PC-3 (cell line): ENCODE results near the gene CMTM8. TPM values are rescaled to one million over a fixed set of nuclear protein-coding genes. Genes with fewer than 3 reads are reported as not detected.

Experiments used
- ATAC-seq: fragments of 200-7000 bp; cut with Tn5 transposase; 2 replicates; pipeline ENCODE4 v1.9.1; 2020; ENCODE audit warnings: mild to moderate bottlenecking, moderate library complexity
- BruUV-seq: library from RNA; stranded (reverse); fragments of 400-500 nt; replicated peaks from 2 replicates; lab custom pipeline; 2021; lab: Mats Ljungman, UMichigan
- CTCF ChIA-PET: fragments of 300-600 bp; sonication (Branson Sonifier 250); formaldehyde crosslinking; loops from one replicate; lab custom pipeline; 2022; ENCODE audit warnings: antibody characterized with exemption; lab: Charles Lee
- POLR2A ChIA-PET: fragments of 300-600 bp; sonication (Branson Sonifier 250); formaldehyde crosslinking; loops from one replicate; lab custom pipeline; 2022; ENCODE audit warnings: antibody characterized with exemption; ENCODE audit not compliant: unreplicated experiment; lab: Charles Lee
- DNase-seq: peaks from one replicate; pipeline ENCODE4 v3.0.0-alpha.2; 2015
- H2AFZ ChIP-seq: fragments of 300-600 bp; sonication (generic); 2 replicates; pipeline ENCODE4 v1.6.0; 2016; ENCODE audit warnings: antibody characterized with exemption, low read length
- H3F3A ChIP-seq: fragments of 300-600 bp; sonication (generic); one replicate; pipeline ENCODE4 v1.6.0; 2017; ENCODE audit warnings: antibody characterized with exemption, low read length, control low read depth, mild to moderate bottlenecking; ENCODE audit not compliant: unreplicated experiment
- H3K27ac ChIP-seq: fragments of 300-600 bp; sonication (generic); 2 replicates; pipeline ENCODE4 v1.5.1; 2016; ENCODE audit warnings: mild to moderate bottlenecking, low read length
- H3K27me3 ChIP-seq: fragments of 300-600 bp; sonication (generic); 2 replicates; pipeline ENCODE4 v1.6.1; 2016; ENCODE audit warnings: low read length, mixed read lengths
- H3K36me3 ChIP-seq: fragments of 300-600 bp; sonication (generic); 2 replicates; pipeline ENCODE4 v1.6.1; 2016; ENCODE audit warnings: low read depth, mixed run types, low read length, mixed read lengths
- H3K4me1 ChIP-seq: fragments of 300-600 bp; sonication (generic); 2 replicates; pipeline ENCODE4 v1.5.1; 2016; ENCODE audit warnings: low read length; ENCODE audit not compliant: insufficient read depth
- H3K4me2 ChIP-seq: fragments of 300-600 bp; sonication (generic); 2 replicates; pipeline ENCODE4 v1.6.0; 2016; ENCODE audit warnings: low read length
- H3K4me3 ChIP-seq: fragments of 300-600 bp; sonication (generic); 2 replicates; pipeline ENCODE4 v1.5.1; 2016; ENCODE audit warnings: mild to moderate bottlenecking, low read length, mixed read lengths
- H3K79me2 ChIP-seq: fragments of 300-600 bp; sonication (generic); 2 replicates; pipeline ENCODE4 v1.6.1; 2017; ENCODE audit warnings: low read length, mixed read lengths
- H3K9ac ChIP-seq: fragments of 300-600 bp; sonication (generic); 2 replicates; pipeline ENCODE4 v1.6.0; 2016; ENCODE audit warnings: mild to moderate bottlenecking, low read length
- H3K9me2 ChIP-seq: fragments of 300-600 bp; sonication (generic); replicated peaks from 2 replicates; pipeline ENCODE4 v1.6.1; 2016; ENCODE audit warnings: mixed run types, low read length, mixed read lengths
- H3K9me3 ChIP-seq: fragments of 300-600 bp; sonication (generic); 2 replicates; pipeline ENCODE4 v1.6.1; 2016; ENCODE audit warnings: low read length, mixed read lengths
- H4K20me1 ChIP-seq: fragments of 300-600 bp; sonication (generic); 2 replicates; pipeline ENCODE4 v1.6.1; 2016; ENCODE audit warnings: low read length, mixed read lengths
- CTCF ChIP-seq: fragments of 300-600 bp; sonication (generic); conservative IDR thresholded peaks from 2 replicates; pipeline ENCODE4 v1.5.1; 2017; ENCODE audit warnings: antibody characterized with exemption, low read depth, mild to moderate bottlenecking, low read length
- EZH2 ChIP-seq: fragments of 300-600 bp; sonication (generic); IDR thresholded peaks from one replicate; pipeline ENCODE4 v1.6.1; 2017; ENCODE audit warnings: antibody characterized with exemption, mild to moderate bottlenecking, low read length; ENCODE audit not compliant: unreplicated experiment
- EZH2phosphoT487 ChIP-seq: fragments of 300-600 bp; sonication (generic); IDR thresholded peaks from 2 replicates; pipeline ENCODE4 v1.6.1; 2018; ENCODE audit warnings: mild to moderate bottlenecking, antibody characterized with exemption, low read length, borderline replicate concordance
- intact Hi-C: fragments of 100-400 bp; cut with micrococcal nuclease; formaldehyde crosslinking; loops from 2 replicates; pipeline ENCODE4 v1.9.0; 2023
- total RNA-seq: library from RNA; depleted of rRNA; stranded (reverse); fragments of >200 nt; gene quantifications from 2 replicates; pipeline ENCODE4 v1.2.3, GENCODE V29; 2014

The CMTM8 gene
- total RNA-seq, 1 experiment from 2014 or later, result 5.2 TPM

- Histone ChIP-seq H3K36me3 (no peaks in the 10 kb centered on the region), H3K79me2 (peaks cover 26% of the 10 kb centered on the region), H3K4me2 (no peak overlapping the region), H3K4me3 (no peak overlapping the region), H3K27me3 (no peaks in the 10 kb centered on the region), H2AFZ (no peak overlapping the region), H3K27ac (no peak overlapping the region), H3K4me1 (peaks cover 27% of the 10 kb centered on the region), H3K9ac (no peak overlapping the region), H3F3A (no peaks in the 10 kb centered on the region), H3K9me2 (no peaks in the 10 kb centered on the region), H3K9me3 (0 out of 2 replicates have a peak, but pooled peaks cover 4% of the 10 kb centered on the region), H4K20me1 (no peaks in the 10 kb centered on the region)
- TF ChIP-seq EZH2phosphoT487, result no peak
- TF ChIP-seq EZH2, result no peak
- TF ChIP-seq CTCF, result no peak
- no peak for DNase-seq
- intact Hi-C loops, result no loop called here
- POLR2A ChIA-PET, result no interaction called here
- ATAC-seq, result no peak
- CTCF ChIA-PET, result no interaction called here
- no TSS peak for BruUV-seq
These were observed 2.6 kb downstream of the CMTM8 start for GRCh38 chr3:32241100-32241499.

GRCh38 chr3:32243519-32243918, 5.0 kb downstream of the CMTM8 start:
- BruUV-seq, result no TSS peak
- no peaks in the 10 kb centered on the region for H3F3A ChIP-seq
- H3K9ac ChIP-seq, result no peak overlapping the region
- H3K79me2 ChIP-seq, result peaks cover 30% of the 10 kb centered on the region
- H2AFZ ChIP-seq, result no peak overlapping the region
- H3K27me3 ChIP-seq, result no peaks in the 10 kb centered on the region
- no peaks in the 10 kb centered on the region for H3K36me3 ChIP-seq
- DNase-seq (no peak), ATAC-seq (no peak)
- POLR2A ChIA-PET, result no interaction called here
- intact Hi-C loops, result no loop called here
- H3K4me1 ChIP-seq, result peaks cover 31% of the 10 kb centered on the region
- no peak overlapping the region for H3K27ac ChIP-seq
- no peak overlapping the region for H3K4me2 ChIP-seq
- H3K4me3 ChIP-seq, result no peak overlapping the region
- no peaks in the 10 kb centered on the region for H3K9me2 ChIP-seq
- no peak for TF ChIP-seq EZH2phosphoT487
- no peak for TF ChIP-seq EZH2
- no peak for TF ChIP-seq CTCF
- CTCF ChIA-PET, result no interaction called here
- H4K20me1 ChIP-seq, result no peaks in the 10 kb centered on the region
- no peaks in the 10 kb centered on the region for H3K9me3 ChIP-seq

GRCh38 chr3:32245200-32245599, 6.7 kb downstream of the CMTM8 start:
- Histone ChIP-seq H3K4me3 (no peak overlapping the region), H3K4me2 (no peak overlapping the region), H3F3A (peaks cover 6% of the 10 kb centered on the region), H2AFZ (no peak overlapping the region), H3K9ac (no peak overlapping the region), H3K27ac (no peak overlapping the region), H3K36me3 (no peaks in the 10 kb centered on the region), H4K20me1 (no peaks in the 10 kb centered on the region), H3K9me3 (no peaks in the 10 kb centered on the region), H3K79me2 (peaks cover 22% of the 10 kb centered on the region), H3K4me1 (peaks cover 37% of the 10 kb centered on the region), H3K27me3 (no peaks in the 10 kb centered on the region), H3K9me2 (no peaks in the 10 kb centered on the region)
- intact Hi-C loops, result no loop called here
- CTCF ChIA-PET, result no interaction called here
- TF ChIP-seq CTCF (no peak), EZH2 (no peak), EZH2phosphoT487 (no peak)
- BruUV-seq, result no TSS peak
- DNase-seq (no peak), ATAC-seq (no peak)
- POLR2A ChIA-PET, result no interaction called here
